Retina (tissue), 1 donor: Measurements from ENCODE around the gene LRRC56.
A peak's percentile ranks its signal among the peaks of the same experiment; 100 is the strongest.
"Not testable (repeated sequence)": the region's sequence is repeated elsewhere in the genome, so short reads cannot be mapped to it uniquely, and the experiment has no call there.

Experiments used
- DNase-seq: peaks from one replicate; pipeline ENCODE4 v3.0.0-alpha.2; 2016

The LRRC56 gene

GRCh38 chr11:561148-562003 lies 24.0 kb downstream of the LRRC56 start:
- no peak for DNase-seq

- no peak for DNase-seq
Measured at GRCh38 chr11:562046-562645, 24.8 kb downstream of the LRRC56 start.

- no peak for DNase-seq
Measured at GRCh38 chr11:563066-563811, 25.9 kb downstream of the LRRC56 start.

- DNase-seq = no peak
Measured at GRCh38 chr11:563812-564578, 26.7 kb downstream of the LRRC56 start.

GRCh38 chr11:565921-566509 lies 28.7 kb downstream of the LRRC56 start:
- DNase-seq = no peak

GRCh38 chr11:567011-567628 lies 29.8 kb downstream of the LRRC56 start:
- DNase-seq = no peak

- peak; percentile 55 for DNase-seq
Measured at GRCh38 chr11:567629-568292, 30.4 kb downstream of the LRRC56 start.

GRCh38 chr11:568306-569157 lies 31.2 kb downstream of the LRRC56 start:
- DNase-seq = peak; percentile 93

GRCh38 chr11:569158-569885 lies 32.0 kb downstream of the LRRC56 start:
- DNase-seq = peak; percentile 59

- DNase-seq = no peak
Measured at GRCh38 chr11:571802-572185, 34.5 kb downstream of the LRRC56 start.

GRCh38 chr11:573146-573759 lies 35.9 kb downstream of the LRRC56 start:
- no peak for DNase-seq

- not testable (repeated sequence) for DNase-seq
Measured at GRCh38 chr11:574031-574570, 36.8 kb downstream of the LRRC56 start.

GRCh38 chr11:574632-575312 lies 37.4 kb downstream of the LRRC56 start:
- DNase-seq = no peak

GRCh38 chr11:575313-575995 lies 38.1 kb downstream of the LRRC56 start:
- DNase-seq = peak; percentile 86

- DNase-seq = peak; percentile 98
Measured at GRCh38 chr11:575996-576768, 38.9 kb downstream of the LRRC56 start, which contains the start of gene PHRF1. Gene PHRF1, plus strand, starts transcription at chr11:576470. Its CDS starts 5,043 bp downstream, at chr11:581513.

- no peak for DNase-seq
Measured at GRCh38 chr11:576811-577610, 39.7 kb downstream of the LRRC56 start.
